GM18870 (cell line): ENCODE results near the gene SH2B3.
"Not testable (repeated sequence)": the region's sequence is repeated elsewhere in the genome, so short reads cannot be mapped to it uniquely, and the experiment has no call there.

Experiments
- ATAC-seq: cut with Tn5 transposase; IDR thresholded peaks from one replicate; pipeline ENCODE4 v1.9.1; 2021; ENCODE audit warnings: moderate library complexity; ENCODE audit not compliant: unreplicated experiment

Gene SH2B3

DNA sequence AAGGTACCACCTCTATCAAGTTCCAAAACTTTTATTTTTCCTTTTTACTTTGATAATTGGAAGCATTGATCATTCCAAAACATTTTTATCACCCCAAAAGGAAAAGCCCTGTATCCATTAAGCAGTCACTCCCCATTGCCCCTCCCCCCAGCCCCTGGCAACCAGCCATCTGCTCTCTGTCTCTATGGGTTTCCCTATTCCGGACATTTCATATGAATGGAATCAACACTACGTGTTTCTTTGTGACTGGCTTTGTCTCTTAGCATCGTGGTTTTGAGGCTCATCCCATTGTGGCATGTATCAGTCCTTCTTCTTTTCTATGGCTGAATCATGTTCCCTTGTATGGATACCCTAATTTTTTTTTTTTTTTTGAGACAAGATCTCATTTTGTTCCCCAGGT lies 18.8 kb upstream of the SH2B3 start:
- ATAC-seq = no peak

- no peak for ATAC-seq
Observed at GRCh38 chr12:111387747-111388323, 17.9 kb upstream of the SH2B3 start.

- no peak for ATAC-seq
Observed at GRCh38 chr12:111389635-111390034, 16.1 kb upstream of the SH2B3 start.

- no peak for ATAC-seq
Observed at GRCh38 chr12:111390910-111391309, 14.8 kb upstream of the SH2B3 start.

- no peak for ATAC-seq
Observed at GRCh38 chr12:111393700-111394300, 11.9 kb upstream of the SH2B3 start.

DNA sequence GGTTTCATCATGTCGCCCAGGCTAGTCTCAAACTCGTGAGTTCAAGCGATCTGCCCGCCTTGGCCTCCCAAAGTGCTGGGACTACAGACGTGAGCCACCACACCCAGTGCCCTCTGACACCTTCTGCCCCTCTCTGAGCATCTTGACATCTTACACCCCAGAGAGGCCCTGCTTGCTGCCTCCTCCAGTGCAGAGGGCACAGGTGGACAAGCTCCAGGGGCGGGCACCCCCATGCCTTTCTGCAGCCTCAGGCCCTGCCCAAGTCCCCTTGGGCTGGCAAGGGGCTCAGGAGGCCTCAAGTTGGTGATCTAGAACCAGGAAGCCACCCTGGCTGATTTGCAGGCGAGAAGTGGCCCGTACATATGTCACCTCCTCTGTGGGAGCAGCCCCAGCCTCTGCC lies 11.2 kb upstream of the SH2B3 start:
- no peak for ATAC-seq

DNA sequence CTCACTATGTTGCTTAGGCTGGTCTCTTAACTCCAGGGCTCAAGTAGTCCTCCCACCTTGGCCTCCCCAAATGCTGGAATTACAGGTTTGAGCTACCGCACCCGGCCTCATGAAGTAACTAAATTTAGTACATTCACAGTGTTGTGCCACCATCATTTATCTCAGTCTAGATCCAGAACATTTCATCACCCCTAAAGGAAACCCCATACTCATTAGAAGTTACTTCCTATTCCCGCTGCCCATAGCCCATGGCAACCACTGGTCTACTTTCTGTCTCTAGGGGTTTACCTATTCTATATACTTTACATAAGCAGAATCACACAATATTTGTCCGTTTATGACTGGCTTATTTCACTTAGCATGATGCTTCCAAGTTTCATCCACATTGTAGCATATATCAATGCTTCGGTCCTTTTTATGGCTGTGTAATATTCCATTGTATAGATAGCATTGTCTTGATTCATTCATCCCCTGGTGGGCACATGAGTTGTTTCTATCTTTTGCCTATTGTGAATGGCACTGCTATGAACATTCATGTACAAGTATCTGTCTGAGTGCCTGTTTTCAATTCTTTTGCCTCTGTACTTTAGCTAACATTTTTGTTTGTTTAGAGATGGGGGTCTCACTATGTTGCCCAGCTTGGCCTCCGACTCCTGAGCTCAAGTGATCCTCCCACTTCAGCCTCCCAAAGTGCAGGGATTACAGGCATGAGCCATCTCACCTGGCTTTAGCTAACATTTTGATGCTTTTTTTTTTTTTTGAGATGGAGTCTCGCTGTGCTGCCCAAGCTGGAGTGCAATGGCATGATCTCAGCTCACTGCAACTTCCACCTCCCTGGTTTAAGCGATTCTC lies 10.2 kb upstream of the SH2B3 start:
- no peak for ATAC-seq

DNA sequence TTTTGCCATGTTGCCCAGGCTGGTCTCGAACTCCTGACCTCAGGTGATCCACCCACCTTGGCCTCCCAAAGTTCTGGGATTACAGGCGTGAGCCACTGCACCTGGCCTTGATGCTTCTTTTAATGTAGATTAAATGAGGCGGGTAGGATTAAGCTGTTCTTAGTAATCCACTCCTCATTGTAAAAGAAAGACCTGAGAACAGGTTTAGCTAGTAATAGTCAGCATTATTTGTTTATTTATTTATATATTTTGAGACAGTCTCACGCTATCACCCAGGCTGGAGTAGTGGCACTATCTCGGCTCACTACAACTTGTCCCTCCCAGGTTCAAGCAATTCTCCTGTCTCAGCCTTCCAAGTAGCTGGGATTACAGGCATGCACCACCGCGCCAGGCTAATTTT lies 9.5 kb upstream of the SH2B3 start:
- not testable (repeated sequence) for ATAC-seq

GRCh38 chr12:111396726-111397445 lies 8.8 kb upstream of the SH2B3 start:
- no peak for ATAC-seq

- no peak for ATAC-seq
Observed at GRCh38 chr12:111398530-111398929, 7.2 kb upstream of the SH2B3 start.

- ATAC-seq = not testable (repeated sequence)
Observed at GRCh38 chr12:111399741-111400404, 5.8 kb upstream of the SH2B3 start.

- ATAC-seq = no peak
Observed at GRCh38 chr12:111401167-111401605, 4.5 kb upstream of the SH2B3 start.

GRCh38 chr12:111402490-111402824 lies 3.3 kb upstream of the SH2B3 start:
- not testable (repeated sequence) for ATAC-seq

DNA sequence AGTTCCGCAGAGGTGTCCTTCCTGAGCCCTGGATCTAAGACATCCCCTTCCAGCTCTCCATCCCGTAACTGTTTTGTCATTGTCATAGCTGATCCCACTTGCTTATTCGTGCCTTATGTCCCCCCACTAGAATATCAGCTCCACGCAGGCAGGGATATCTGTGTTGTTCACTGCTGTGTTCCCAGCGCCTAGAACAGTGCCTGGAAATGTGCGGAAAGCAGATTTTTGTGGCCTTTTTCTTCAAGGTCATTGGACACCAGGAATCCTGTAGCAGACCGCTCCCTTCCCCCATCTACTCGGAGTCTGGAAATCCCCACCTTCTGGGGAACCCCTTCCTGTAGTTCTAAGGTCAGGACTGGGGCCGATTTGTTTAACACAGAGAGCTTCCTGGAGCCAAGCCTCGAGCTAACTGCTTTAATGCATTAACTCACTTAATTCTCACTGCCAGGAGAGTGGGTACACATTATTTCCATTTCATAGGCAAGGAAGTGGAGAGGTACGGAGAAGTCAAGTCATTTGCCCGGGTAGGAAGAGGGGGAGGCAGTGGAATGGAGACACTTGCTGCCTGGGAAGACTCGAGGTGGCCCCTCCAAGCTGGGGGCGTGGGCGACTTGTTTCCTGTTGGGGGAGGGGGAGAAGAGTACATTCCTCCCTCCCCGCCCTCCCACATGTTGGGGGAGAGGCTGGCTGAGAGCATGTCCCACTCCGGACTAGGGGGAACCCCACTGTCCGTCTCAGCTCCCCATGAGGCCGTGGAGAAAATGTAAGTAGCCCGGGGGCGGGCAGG lies 1.2 kb upstream of the SH2B3 start:
- no peak for ATAC-seq

DNA sequence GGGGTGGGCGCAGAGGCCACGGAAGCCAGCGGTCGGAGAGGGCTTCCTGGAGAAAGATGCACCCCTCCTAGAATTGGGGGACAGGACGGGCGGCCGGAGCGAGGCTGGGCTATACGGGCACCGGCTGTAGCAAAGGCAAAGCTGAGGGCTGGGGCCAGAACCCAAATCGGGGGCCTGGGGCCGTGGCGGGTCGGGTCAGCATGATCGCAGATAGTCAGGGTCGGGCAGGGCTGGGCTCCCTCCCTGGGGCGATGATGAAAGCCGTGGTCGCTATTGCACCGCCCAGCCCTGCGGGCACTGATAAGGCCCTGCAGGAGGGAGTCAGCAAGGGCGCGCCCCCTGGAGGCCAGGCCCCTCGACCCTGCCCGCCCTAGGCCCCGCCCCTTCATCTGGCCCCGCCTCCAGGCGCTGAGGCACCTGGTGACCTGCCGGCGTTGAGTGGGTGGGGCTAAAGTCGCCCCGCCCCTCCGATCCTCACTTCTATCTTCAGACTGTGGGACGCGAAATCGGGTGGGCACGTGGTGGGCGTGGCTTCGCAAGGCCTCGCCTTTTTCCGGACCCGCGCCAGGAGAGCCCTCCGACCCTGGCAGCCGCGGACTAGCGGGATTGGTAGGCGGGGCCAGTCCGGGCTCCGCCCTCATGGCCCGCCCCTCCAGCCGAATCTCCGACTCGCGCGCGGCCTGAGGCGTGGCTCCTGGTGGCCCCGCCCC lies 419 bp upstream of the SH2B3 start:
- peak; percentile 51 for ATAC-seq

- no peak for ATAC-seq
Observed at GRCh38 chr12:111406474-111407376, 1.0 kb downstream of the SH2B3 start.

DNA sequence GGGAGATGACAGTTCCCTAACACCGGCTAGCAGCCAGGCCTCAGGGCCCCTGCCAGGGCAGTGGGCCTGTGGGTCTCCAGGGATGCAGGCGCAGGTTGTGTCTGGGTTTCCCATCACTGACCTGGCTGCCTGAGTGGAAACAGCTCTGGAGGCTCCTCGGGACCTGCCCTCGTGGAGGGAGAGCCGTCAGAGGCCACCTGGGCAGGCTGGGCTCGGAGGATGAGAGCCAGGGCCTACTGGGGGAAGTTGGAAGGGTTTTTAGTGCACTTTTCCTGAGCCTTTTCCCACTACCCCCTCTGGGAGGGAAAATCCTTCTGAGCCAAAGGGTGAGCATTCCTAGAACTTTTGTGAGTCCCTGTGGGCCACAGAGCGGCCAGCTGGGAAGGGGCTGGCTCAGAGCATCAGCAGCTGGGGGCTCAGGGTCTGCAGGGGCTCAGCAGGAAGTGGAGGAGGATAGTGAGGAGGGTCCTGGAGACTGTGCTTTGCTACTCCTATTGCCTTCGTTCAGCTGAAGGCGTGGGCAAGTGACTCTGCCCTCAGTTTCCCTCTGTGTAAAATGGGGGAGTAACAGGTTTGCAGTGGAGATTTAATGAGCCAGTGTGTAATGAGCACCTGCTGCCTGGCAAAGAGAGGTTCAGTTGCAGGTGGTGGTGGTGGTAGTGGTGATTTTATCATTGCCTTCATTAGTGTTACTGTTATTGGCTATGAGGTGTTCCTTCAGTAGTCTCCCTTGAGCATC lies 1.8 kb downstream of the SH2B3 start:
- no peak for ATAC-seq

DNA sequence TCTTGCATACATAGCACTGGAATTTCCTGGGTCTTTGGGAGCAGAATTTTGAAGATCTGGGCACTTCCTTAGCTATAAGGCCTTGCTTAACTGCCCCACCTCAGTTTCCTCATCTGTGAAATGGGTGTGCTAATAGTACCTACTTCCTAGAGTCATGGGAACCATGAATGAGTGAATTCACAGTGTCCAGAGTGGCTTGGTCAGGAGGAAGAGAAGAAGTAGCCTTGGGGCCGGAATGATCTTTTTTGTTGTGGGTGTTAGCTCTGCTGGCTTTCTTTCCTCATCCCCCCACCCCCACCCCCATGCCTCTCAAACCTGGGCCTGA lies 2.4 kb downstream of the SH2B3 start:
- ATAC-seq = no peak
